IMR-90 (cell line): ENCODE data around the gene ZNF416. TPM values are rescaled to one million over a fixed set of nuclear protein-coding genes. Genes with fewer than 3 reads are reported as not detected.

Experiments used
- ATAC-seq: fragments of 200-7000 bp; cut with Tn5 transposase; 2 replicates; pipeline ENCODE4 v1.9.1; 2020; ENCODE audit warnings: low read depth, mild to moderate bottlenecking, moderate library complexity
- BruUV-seq: library from RNA; stranded (reverse); fragments of 400-500 nt; replicated peaks from 2 replicates; lab custom pipeline; 2021; lab: Mats Ljungman, UMichigan
- CTCF ChIA-PET: fragments of 300-600 bp; formaldehyde crosslinking; extraction: SDS; loops from one replicate; lab custom pipeline; 2021; ENCODE audit warnings: antibody characterized with exemption; lab: Yijun Ruan, JAX
- POLR2A ChIA-PET: fragments of 300-600 bp; sonication (Branson Sonifier 250); formaldehyde crosslinking; loops from one replicate; lab custom pipeline; 2022; ENCODE audit warnings: antibody characterized with exemption; ENCODE audit not compliant: unreplicated experiment; lab: Charles Lee
- DNase-seq: peaks from one replicate; pipeline ENCODE4 v3.0.0; 2013
- H2AFZ ChIP-seq: replicated peaks from 2 replicates; pipeline ENCODE3; 2013; ENCODE audit warnings: low read length, mild to moderate bottlenecking; ENCODE audit not compliant: poor library complexity
- H2AK5ac ChIP-seq: 2 replicates; pipeline ENCODE4 v1.6.1; 2013; ENCODE audit warnings: low read depth, low read length, inconsistent platforms
- H2AK9ac ChIP-seq: replicated peaks from 2 replicates; pipeline ENCODE3; 2013; ENCODE audit warnings: mild to moderate bottlenecking, low read depth, low read length, moderate library complexity; ENCODE audit not compliant: poor library complexity
- H2BK120ac ChIP-seq: 2 replicates; pipeline ENCODE4 v1.6.1; 2013; ENCODE audit warnings: low read depth, low read length, inconsistent platforms
- H2BK15ac ChIP-seq: 3 replicates; pipeline ENCODE4 v1.6.1; 2013; ENCODE audit warnings: low read depth, low read length, inconsistent platforms
- H2BK20ac ChIP-seq: 2 replicates; pipeline ENCODE4 v1.6.1; 2013; ENCODE audit warnings: low read depth, mild to moderate bottlenecking, inconsistent platforms, low read length, moderate library complexity
- H2BK5ac ChIP-seq: 2 replicates; pipeline ENCODE4 v1.6.1; 2013; ENCODE audit warnings: mild to moderate bottlenecking, low read depth, low read length, inconsistent platforms; ENCODE audit not compliant: poor library complexity, severe bottlenecking
- H3K14ac ChIP-seq: replicated peaks from 2 replicates; pipeline ENCODE4 v1.6.1; 2013; ENCODE audit warnings: low read depth, low read length, inconsistent platforms
- H3K18ac ChIP-seq: 2 replicates; pipeline ENCODE4 v1.6.1; 2013; ENCODE audit warnings: low read depth, low read length, control low read depth
- H3K23ac ChIP-seq: 2 replicates; pipeline ENCODE4 v1.6.1; 2013; ENCODE audit warnings: low read depth, low read length, inconsistent platforms
- H3K27ac ChIP-seq: 2 replicates; pipeline ENCODE4 v1.5.1; 2013; ENCODE audit warnings: mild to moderate bottlenecking, control low read depth, low read length; ENCODE audit not compliant: insufficient read depth
- H3K27me3 ChIP-seq: 2 replicates; pipeline ENCODE4 v1.6.1; 2013; ENCODE audit warnings: low read length; ENCODE audit not compliant: control insufficient read depth, insufficient read depth
- H3K36me3 ChIP-seq: 2 replicates; pipeline ENCODE4 v1.6.1; 2013; ENCODE audit warnings: low read length, mixed read lengths; ENCODE audit not compliant: control insufficient read depth, insufficient read depth
- H3K4ac ChIP-seq: 2 replicates; pipeline ENCODE4 v1.6.1; 2013; ENCODE audit warnings: low read depth, low read length, inconsistent platforms
- H3K4me1 ChIP-seq: 2 replicates; pipeline ENCODE4 v1.6.1; 2013; ENCODE audit warnings: low read length, mixed read lengths; ENCODE audit not compliant: control insufficient read depth, insufficient read depth
- H3K4me2 ChIP-seq: 2 replicates; pipeline ENCODE4 v1.6.1; 2013; ENCODE audit warnings: low read depth, mild to moderate bottlenecking, control low read depth, low read length, moderate library complexity
- H3K4me3 ChIP-seq: 2 replicates; pipeline ENCODE4 v1.5.1; 2013; ENCODE audit warnings: low read depth, mild to moderate bottlenecking, control low read depth, low read length, moderate library complexity; ENCODE audit not compliant: insufficient read depth
- H3K56ac ChIP-seq: 2 replicates; pipeline ENCODE4 v1.6.1; 2013; ENCODE audit warnings: low read length, inconsistent platforms; ENCODE audit not compliant: insufficient read depth; ENCODE audit errors: extremely low read depth
- H3K79me1 ChIP-seq, 2 experiments: 2 replicates each; pipeline ENCODE4 v1.6.1; 2013; ENCODE audit warnings: low read length in 2 of 2, inconsistent platforms in 1 of 2, low read depth in 1 of 2
- H3K9ac ChIP-seq: 2 replicates; pipeline ENCODE4 v1.6.1; 2013; ENCODE audit warnings: low read depth, low read length, control low read depth
- H3K9me1 ChIP-seq: 2 replicates; pipeline ENCODE4 v1.6.1; 2013; ENCODE audit warnings: low read length, inconsistent platforms; ENCODE audit not compliant: insufficient read depth
- H3K9me3 ChIP-seq: 2 replicates; pipeline ENCODE4 v1.6.1; 2013; ENCODE audit warnings: low read length; ENCODE audit not compliant: control insufficient read depth, insufficient read depth
- H4K20me1 ChIP-seq: 2 replicates; pipeline ENCODE4 v1.6.1; 2013; ENCODE audit warnings: low read length, inconsistent platforms; ENCODE audit not compliant: insufficient read depth
- H4K5ac ChIP-seq: 2 replicates; pipeline ENCODE4 v1.6.1; 2013; ENCODE audit warnings: mild to moderate bottlenecking, low read depth, low read length, control low read depth
- H4K8ac ChIP-seq, 2 experiments: 2 replicates each; pipeline ENCODE4 v1.6.1; 2013; ENCODE audit warnings: low read depth in 2 of 2, low read length in 2 of 2, control low read depth in 1 of 2, inconsistent platforms in 1 of 2
- H4K91ac ChIP-seq: 2 replicates; pipeline ENCODE4 v1.6.1; 2013; ENCODE audit warnings: low read depth, low read length, inconsistent platforms; ENCODE audit not compliant: insufficient read depth
- CTCF ChIP-seq: conservative IDR thresholded peaks from 2 replicates; pipeline ENCODE4 v1.5.1; 2012; ENCODE audit warnings: mild to moderate bottlenecking, low read depth, low read length, improper control_type of control experiment
- ELK1 ChIP-seq: fragments of 150-350 bp; IDR thresholded peaks from 2 replicates; pipeline ENCODE4 v1.6.1; 2016; ENCODE audit warnings: low read depth, mild to moderate bottlenecking, low read length, moderate library complexity, borderline replicate concordance
- FOS ChIP-seq: fragments of 150-350 bp; IDR thresholded peaks from 2 replicates; pipeline ENCODE4 v1.6.1; 2016; ENCODE audit warnings: low read depth, low read length
- NFE2L2 ChIP-seq: fragments of 150-350 bp; IDR thresholded peaks from 2 replicates; pipeline ENCODE4 v1.6.1; 2016; ENCODE audit warnings: low read depth, mild to moderate bottlenecking, low read length
- RCOR1 ChIP-seq: IDR thresholded peaks from 2 replicates; pipeline ENCODE4 v1.6.1; 2012; ENCODE audit warnings: mild to moderate bottlenecking, low read length, improper control_type of control experiment; ENCODE audit not compliant: insufficient replicate concordance
- RFX5 ChIP-seq: IDR thresholded peaks from 2 replicates; pipeline ENCODE4 v1.8.0; 2012; ENCODE audit warnings: low read depth, mild to moderate bottlenecking, low read length, moderate library complexity
- SMC3 ChIP-seq: fragments of 150-350 bp; IDR thresholded peaks from 2 replicates; pipeline ENCODE4 v1.6.1; 2016; ENCODE audit warnings: low read depth, mild to moderate bottlenecking, antibody characterized with exemption, low read length, moderate library complexity
- WGBS, 2 experiments: methylation state at CpG; one replicate each; pipeline versions ENCODE4 v1.1.5 to v1.1.7; 2013; ENCODE audit warnings: missing lambda C conversion rate in 2 of 2; ENCODE audit not compliant: insufficient read length in 1 of 2; ENCODE audit errors: extremely low coverage in 2 of 2; 5-methylcytosine and 5-hydroxymethylcytosine counted together
- dilution Hi-C: fragments of 300-500 bp; cut with HindIII; formaldehyde crosslinking; loops from one replicate; pipeline ENCODE4 v1.14.3; 2018; ENCODE audit warnings: low sequenced_read_pairs; ENCODE audit not compliant: unreplicated experiment
- in situ Hi-C: fragments of 300-500 bp; cut with MboI; formaldehyde crosslinking; loops from 3 replicates; pipeline ENCODE4 v1.14.3; 2019; ENCODE audit warnings: low sequenced_read_pairs, inconsistent platforms, mixed read lengths
- intact Hi-C: fragments of 100-400 bp; cut with micrococcal nuclease; formaldehyde crosslinking; loops from 2 replicates; pipeline ENCODE4 v1.10.0; 2022
- polyA plus RNA-seq, 3 experiments: library from polyadenylated mRNA; depleted of rRNA; stranded (reverse); fragments of >200 nt; gene quantifications; 2 replicates each; pipeline ENCODE4 v1.2.3, GENCODE V29; 2012; ENCODE audit warnings: low replicate concordance in 1 of 3
- total RNA-seq: library from RNA; depleted of rRNA; stranded (reverse); fragments of >200 nt; gene quantifications from 2 replicates; pipeline ENCODE4 v1.2.3, GENCODE V29; 2012

Gene ZNF416
- total and polyA plus RNA-seq, 2 of the 4 experiments (the other 2 are of a cell fraction) = 2.6 to 8.1 TPM

- no TSS peak for BruUV-seq
- TF ChIP-seq ELK1 (no peak), RFX5 (no peak), FOS (no peak), NFE2L2 (no peak), RCOR1 (no peak), SMC3 (no peak), CTCF (no peak)
- Histone ChIP-seq H3K9me3 (peaks cover 52% of the 10 kb centered on the region), H3K9ac (no peak overlapping the region), H3K27ac (no peak overlapping the region), H2AFZ (no peak overlapping the region), H3K4me3 (no peak overlapping the region), H2BK20ac (no peak overlapping the region), H2AK9ac (no peak overlapping the region), H3K36me3 (peaks cover 68% of the 10 kb centered on the region), H4K20me1 (0 out of 2 replicates have a peak, but pooled peaks cover under 1% of the 10 kb centered on the region), H4K8ac (no peak overlapping the region), H3K4me1 (no peaks in the 10 kb centered on the region), H2BK5ac (no peak overlapping the region), H3K9me1 (no peaks in the 10 kb centered on the region), H3K56ac (no peak overlapping the region), H2AK5ac (no peak overlapping the region), H3K4ac (no peak overlapping the region), H3K18ac (no peak overlapping the region), H2BK15ac (no peak overlapping the region), H3K14ac (no peak overlapping the region), H4K5ac (no peak overlapping the region), H3K79me1 (peaks cover 10 to 21% of the 10 kb centered on the region in 2 experiments), H4K91ac (no peak overlapping the region), H2BK120ac (no peak overlapping the region), H3K4me2 (no peak overlapping the region), H3K27me3 (no peaks in the 10 kb centered on the region), H3K23ac (no peak overlapping the region)
- ATAC-seq (no peak), DNase-seq (no peak)
- WGBS, 2 experiments = no CpG with 5 or more reads among the region's 2 CpGs
- CTCF ChIA-PET = no interaction called here
- POLR2A ChIA-PET = no interaction called here
- intact Hi-C loops (no loop called here), in situ Hi-C loops (no loop called here), dilution Hi-C loops (no loop called here)
Observed at GRCh38 chr19:57552432-57552831, 26.3 kb downstream of the ZNF416 start.
